G401.6 (cell line): ENCODE results near the gene HOXA13.

Source experiments
- FAIRE-seq: peaks from 2 replicates; lab custom pipeline; 2012; peaks lifted over from hg19 to GRCh38; lab: Jason Lieb, UNC

The HOXA13 gene

GRCh38 chr7:27237735-27238334 is 37.9 kb upstream of the HOXA13 start:
- FAIRE-seq, result no peak

DNA sequence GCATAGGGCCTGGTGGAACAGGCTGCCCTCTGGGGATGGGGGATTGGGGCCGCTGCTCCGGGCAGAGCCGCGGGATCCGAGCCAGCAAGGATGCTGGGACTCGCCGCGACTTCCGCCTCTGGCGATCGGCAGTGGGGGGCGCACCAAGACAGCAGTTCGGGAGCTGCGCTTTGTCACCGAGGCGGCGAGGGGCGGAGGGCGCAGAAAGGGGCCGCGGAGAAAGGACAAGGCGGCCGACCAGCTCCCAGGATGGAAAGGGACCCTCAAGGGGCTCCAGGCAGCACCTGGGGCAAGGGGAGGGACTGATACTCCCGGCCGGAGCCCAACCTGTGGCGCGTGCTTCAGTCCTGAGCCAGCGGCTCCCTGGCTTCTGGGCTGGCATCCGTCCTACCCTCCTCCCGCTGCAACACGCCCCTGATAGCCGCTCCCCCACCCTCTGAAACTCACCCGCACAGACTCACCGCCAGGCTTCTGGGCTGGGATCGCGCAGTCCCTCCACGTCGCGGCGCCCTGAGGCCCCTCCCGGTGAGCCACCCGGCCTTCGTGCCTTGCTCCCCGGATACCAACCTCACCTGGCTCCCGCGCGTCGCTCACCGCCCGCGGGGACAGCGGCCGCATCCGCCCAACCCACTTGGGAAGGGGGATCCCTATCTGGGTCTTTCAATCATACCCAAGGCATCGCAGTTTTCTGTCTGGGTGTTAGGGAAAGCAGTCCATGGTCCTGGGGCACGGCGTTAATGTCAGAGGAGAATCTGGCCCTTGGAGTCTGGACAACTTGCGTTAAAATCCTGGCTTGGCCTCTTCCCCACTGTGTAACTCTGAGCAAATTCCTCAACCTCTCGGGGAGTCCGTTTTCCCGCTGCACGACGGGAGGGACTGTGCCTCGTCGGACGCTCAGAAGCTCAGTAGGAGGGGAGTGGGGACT is 35.8 kb upstream of the HOXA13 start:
- FAIRE-seq, result no peak

DNA sequence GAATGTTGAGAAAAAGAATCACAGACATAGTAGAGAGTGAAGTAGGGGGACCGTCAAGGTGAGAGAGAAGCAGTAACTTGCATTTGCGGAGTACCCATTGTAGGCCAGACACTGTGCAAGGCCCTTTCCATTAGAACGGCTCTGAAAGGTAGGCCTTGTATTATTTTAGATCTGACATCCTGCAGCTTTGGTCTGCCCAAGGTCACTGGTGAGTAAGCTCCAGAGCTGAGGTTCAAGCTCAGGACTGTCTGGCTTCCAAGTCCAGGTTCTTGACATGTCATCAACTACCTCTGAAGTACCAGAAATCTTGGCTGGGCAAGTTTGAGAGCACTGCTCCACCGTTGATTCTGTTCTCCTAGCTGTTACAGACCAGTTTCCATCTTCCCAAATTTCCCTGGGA is 29.6 kb upstream of the HOXA13 start:
- no peak for FAIRE-seq

GRCh38 chr7:27224983-27225934 is 25.4 kb upstream of the HOXA13 start:
- FAIRE-seq, result no peak

DNA sequence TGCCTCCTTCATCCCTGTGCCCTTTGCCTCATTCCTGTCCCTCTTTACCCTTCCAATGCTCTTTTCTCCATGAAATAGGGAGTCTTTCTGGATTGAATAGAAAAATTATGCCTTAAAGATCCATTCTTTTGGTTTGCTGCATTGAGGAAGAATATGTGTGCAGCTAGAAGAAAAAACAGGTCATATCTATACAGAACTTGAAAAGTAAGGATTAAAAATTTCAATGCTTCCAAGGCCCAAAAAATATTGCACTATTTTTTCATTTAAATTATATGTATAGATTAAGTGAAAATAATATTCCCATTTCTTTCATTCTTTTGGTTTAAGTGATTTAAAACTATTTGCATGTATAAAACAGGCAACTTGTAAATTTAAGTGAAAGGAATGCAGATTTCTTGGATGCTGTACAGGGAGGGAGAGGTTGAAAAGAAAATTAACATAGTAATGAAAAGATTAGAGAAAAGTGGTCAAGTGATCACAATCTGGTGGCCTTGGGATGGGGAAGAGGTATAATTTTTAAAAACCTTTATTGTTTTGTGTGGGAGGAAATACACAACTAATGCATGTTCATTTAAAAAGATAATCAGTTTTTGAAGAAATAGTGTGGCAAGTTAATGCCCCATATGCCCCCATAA is 24.2 kb upstream of the HOXA13 start:
- FAIRE-seq, result peak; percentile 31

DNA sequence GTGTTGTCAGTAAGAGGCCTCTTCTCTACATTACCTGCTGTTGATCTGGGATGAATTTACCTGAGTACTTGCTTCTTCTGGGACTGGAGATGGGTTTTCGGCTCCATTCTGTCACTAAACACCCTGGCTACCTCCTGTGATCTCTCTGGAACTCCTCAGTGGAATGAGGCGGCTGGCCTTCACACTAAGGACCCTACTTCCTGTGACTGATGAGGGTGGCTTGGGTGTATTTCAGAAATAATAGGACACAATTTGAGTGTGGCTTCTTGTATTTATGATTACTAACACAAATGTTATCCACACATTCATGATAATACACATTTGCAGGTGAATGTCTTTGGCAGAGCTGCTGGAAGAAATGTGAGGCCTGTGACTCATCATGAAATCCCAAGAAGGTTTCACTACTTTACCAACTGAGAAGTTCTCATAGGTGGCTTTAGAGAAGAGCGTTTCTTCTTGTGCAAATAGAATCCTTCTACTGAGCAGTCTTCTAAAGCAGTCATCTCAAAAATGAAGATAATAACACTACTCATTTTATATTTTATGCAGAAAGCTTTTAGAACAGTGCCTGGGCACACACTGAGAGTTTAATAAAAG is 21.4 kb upstream of the HOXA13 start:
- no peak for FAIRE-seq

- no peak for FAIRE-seq
Observed at GRCh38 chr7:27220440-27220955, 20.6 kb upstream of the HOXA13 start.

DNA sequence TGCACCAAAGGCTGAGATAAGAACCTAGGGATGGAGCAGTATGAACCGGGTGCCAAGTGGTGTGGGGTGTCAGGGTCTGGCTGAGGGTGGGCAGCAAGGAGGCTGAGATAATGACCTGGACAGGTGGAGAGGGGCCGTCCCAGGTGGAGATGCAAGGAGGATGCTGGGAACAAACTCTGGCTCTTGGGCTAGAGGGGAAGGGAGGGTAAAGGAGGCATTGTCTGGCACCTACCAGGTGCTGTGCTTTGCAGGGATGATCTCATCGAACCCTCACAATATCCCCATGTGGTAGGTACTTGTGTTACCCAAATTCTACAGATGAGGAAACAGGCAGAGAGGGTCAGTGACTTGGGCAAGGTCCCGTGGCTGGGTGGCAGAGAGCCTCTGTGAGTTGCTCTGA is 19.9 kb upstream of the HOXA13 start:
- FAIRE-seq, result no peak

DNA sequence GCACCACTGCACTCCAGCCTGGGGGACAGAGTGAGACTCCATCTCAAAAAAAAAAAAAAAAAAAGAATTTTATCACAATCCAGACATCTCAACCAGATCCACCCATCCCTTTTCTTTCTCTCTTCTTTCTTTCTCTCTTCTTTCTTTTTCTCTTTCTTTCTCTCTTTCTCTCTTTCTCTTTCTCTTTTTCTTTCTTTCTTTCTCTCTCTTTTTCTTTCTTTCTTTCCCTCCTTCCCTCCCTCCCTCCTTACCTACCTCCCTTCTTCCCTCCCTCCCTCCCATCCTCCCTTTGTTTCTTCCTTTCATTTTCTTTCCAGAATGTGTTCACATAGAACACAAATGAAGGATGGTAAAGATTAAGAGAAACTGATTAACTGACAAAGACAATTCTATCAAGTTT is 18.1 kb upstream of the HOXA13 start:
- FAIRE-seq, result no peak

DNA sequence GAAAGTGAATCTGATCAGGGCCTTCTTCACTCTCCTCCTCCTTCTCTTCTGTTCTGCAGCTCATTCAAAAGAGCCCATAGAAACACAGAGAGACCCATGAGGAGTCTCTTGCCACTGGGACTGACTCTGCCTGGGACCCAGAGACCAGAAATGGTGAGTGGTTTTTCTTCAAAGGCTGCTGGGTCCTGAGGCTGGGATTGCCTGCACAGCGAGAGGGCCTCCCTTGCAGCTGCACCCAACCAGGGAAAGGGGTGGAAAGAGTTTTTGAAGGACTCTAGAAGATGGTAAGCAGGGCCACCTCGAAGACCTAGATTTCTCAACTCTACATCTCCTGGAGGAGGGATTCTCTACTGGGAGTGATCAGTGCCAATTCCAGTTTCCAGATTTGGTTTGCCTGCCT is 15.5 kb upstream of the HOXA13 start:
- FAIRE-seq, result no peak

DNA sequence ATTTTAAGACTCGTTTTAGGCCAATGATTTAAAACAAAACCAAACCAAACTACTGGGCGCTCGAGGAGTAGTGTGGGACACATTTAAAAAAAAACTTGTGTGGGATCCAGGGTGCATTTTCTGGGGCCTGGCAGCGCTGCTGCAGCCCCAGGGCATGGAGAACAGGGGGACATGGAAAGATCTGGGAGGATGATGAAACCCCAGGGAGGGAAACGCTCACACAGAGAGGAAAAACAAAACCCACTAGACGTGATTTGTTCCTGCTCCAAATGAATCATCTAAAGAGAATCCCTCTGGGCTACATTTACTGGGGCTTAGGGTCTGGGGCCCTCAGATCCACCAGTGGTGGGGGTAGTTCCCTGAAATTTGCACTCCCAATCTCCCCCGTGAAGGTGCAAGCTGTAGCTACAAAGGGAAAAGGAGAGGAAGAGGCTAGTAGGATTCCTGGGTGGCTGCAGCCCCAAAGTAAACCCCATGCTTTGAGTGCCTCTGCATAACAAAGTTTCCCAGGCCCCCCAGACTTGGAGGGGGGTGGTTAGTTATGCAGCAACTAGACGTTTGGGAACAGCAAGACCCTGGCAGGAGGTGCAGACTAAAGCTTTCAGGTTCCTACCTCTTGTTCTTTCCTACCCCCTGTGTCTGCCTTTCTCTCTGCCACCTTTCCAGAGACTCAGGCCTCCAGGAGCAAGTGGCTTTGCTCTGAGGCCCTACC is 14.5 kb upstream of the HOXA13 start:
- FAIRE-seq, result no peak

DNA sequence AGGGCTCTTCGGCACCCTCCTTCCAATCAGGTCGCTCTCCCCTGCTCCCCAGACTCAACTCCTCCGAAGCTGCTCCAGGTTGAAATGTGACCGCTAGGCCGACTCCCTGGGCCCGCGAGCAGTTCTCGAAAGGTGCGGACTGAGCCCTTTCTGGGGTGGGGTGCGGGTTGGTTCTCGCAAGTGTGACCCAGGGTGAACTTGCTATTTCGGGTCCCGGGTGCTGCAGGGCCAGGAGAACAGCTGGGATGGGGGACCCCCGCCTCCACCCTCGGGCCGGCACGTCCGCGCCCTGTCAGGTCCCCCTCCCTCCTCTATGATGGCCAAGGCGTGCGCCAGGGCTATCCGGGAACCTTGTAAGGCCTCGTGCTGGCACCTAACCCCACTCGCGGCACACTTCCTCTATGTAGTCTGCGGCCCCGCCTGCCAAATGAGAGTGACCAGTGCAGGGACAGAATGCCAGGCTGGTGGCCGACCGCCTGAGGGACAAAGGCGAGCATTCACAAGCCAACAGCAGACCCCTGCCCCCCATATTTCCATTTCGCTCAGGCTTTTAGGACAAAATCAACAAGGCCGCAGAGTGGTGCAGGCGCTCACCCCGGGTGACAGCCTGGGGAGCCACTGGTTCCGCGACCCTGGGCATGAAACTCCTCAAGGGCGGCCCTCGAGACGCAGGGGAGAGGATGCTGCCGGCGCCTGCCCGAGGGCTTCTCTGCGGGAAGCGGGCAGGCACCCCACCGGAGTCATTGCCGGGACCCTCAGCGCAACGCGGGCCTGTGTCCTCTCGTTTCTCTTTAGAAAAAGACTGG is 13.7 kb upstream of the HOXA13 start:
- FAIRE-seq, result no peak

GRCh38 chr7:27212497-27213432 is 12.9 kb upstream of the HOXA13 start:
- FAIRE-seq, result no peak

- FAIRE-seq, result no peak
Observed at GRCh38 chr7:27211764-27212204, 11.9 kb upstream of the HOXA13 start.

- FAIRE-seq, result no peak
Observed at GRCh38 chr7:27211084-27211446, 11.2 kb upstream of the HOXA13 start.

DNA sequence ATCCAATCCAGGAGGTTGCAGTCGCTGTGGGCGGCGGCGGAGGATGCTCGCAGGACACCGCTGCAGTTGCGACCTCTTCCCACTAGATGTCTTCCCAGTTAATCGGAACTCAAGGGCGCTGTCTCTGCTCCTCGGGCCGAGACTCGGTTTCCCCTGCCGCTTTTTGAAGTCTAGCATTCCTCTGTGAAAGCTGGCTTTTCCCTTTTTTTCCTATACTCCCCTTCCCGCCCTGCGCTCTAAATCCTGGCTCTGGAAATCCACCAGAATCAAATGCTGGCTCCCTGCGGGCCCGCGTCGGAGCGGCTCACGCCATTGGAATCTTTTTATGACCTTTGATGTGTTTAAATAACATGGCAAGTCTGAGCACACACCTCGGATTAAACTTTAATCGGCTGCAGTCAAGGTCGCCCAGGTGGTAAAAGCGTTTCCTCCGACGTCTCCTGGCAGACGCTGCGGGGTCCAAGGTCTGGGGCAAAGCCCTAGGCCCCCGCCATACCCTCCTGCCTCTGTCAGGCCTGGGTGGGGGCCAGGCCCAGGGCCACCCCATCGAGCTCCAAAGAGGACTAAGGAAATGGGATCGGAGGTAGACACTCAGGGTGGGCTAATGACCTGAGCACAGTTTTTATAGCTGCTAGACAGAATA is 10.7 kb upstream of the HOXA13 start:
- no peak for FAIRE-seq

DNA sequence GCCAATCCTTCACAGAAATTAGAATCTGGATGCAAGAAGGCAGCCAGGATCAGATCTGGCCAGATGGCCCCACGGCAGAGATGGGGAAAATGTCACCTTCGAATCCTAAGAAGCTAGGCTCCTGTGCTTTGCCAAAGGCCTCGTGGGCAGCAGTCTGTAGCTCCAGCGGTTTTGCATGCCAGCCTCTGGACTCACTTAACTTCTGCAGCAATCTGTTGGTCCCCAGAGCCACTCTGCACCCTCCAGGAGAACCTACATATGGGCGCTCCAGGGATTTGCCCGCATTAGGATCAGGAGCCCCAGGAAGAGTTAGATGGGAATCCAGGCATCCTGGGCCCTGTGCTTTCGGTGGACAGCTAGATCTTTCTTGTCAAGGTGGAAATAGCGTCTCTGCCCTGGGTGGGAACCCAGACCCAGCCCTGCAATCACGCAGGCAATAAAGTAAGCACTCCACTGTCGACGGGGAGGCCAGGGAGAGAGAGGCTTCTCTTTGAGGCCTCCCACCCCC is 10.1 kb upstream of the HOXA13 start:
- FAIRE-seq, result no peak

DNA sequence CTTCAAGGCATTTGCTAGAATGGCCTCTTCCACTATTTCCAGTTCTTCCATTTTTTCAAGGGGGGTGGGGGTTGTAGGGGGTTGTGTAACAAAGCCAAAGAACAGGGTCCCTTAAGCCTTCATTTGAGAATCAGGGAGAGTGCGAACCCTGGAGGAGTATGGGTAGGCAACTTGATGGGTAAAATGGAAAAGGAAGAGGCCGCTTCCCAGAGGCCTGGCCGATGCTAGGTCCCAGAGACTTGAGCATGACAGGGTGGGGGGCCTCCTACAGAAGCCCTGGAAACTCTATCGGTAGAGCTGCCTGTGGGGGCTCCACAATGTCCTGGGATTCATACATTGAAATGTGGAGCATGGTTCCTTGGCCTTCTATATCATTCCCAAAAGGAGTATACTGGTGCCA is 9.1 kb upstream of the HOXA13 start:
- no peak for FAIRE-seq
